ENCODE measurements around the gene SH3RF3. TPM values are rescaled to one million over a fixed set of nuclear protein-coding genes. Genes with fewer than 3 reads are reported as not detected.

Gene SH3RF3
- total RNA-seq, 2 experiments from 2014 or later, result 1.9 to 2.3 TPM

DNA sequence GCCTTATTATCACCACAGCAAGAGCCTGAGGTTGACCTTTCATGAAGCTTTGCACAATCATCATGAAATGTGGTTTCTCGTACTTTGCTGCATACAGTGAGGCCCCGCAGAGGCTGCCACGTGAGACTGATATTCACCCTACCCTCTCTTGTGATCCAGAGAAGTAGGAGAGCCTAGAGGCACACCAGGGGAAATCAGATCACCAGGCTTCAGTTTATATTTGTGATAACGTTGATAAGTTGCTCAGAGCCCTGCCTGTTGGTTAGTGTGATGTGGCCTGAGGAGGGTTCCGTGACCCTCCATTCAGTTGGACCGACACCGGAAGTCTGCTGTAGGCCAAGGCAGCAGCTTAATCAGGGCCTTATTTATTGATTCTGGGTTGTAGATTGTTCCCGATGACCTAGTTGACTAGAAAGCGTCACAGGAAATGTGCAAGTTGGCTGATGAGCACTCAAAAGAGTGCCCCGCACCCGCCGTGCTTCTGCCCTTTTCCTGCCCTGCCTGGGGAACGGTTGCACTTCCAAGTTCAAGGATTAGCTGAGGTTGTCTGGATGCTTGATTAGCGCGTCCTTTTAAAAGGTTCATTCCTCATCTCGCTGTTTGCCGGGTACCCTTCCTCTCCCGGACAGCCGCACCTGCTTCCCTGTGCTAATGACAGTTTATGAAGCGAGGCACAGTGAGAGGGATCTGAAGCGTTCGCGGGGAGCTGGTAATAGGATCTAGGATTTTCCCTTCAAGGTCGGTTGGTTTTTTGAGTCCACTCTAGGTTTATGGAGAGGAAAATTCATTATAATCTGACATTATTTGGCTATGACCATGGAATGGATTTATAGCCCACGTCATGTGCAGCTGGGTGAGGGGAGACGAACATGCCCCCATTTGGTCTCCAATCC is 146.4 kb downstream of the SH3RF3 start:
- Mint-ChIP-seq H3K27ac (no peak overlapping the region), H3K9me3 (no peaks in the 10 kb centered on the region), H3K4me3 (no peak overlapping the region), H3K4me1 (ENCODE audit: low read depth) (peaks cover 19% of the 10 kb centered on the region), H3K27me3 (no peaks in the 10 kb centered on the region), H3K36me3 (ENCODE audit: low read depth) (no peaks in the 10 kb centered on the region)
- ChIA-PET CTCF (interaction anchor here (1.0 kb wide), 1 partner anchor 13 kb away, joined by 4 read pairs; no protein-coding TSS in a partner anchor), POLR2A (no interaction called here)
- TF ChIP-seq, protein P1, sequence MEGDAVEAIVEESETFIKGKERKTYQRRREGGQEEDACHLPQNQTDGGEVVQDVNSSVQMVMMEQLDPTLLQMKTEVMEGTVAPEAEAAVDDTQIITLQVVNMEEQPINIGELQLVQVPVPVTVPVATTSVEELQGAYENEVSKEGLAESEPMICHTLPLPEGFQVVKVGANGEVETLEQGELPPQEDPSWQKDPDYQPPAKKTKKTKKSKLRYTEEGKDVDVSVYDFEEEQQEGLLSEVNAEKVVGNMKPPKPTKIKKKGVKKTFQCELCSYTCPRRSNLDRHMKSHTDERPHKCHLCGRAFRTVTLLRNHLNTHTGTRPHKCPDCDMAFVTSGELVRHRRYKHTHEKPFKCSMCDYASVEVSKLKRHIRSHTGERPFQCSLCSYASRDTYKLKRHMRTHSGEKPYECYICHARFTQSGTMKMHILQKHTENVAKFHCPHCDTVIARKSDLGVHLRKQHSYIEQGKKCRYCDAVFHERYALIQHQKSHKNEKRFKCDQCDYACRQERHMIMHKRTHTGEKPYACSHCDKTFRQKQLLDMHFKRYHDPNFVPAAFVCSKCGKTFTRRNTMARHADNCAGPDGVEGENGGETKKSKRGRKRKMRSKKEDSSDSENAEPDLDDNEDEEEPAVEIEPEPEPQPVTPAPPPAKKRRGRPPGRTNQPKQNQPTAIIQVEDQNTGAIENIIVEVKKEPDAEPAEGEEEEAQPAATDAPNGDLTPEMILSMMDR (IDR thresholded peaks at IDR 0.05), result no peak
- DNase-seq (peak; percentile 48), ATAC-seq (peak; percentile 80)
- intact Hi-C loops (cut with micrococcal nuclease), result no loop called here

GRCh38 chr2:109277406-109277805 is 148.4 kb downstream of the SH3RF3 start:
- TF ChIP-seq, protein P1 (IDR thresholded peaks at IDR 0.05), result no peak
- Mint-ChIP-seq H3K36me3 (ENCODE audit: low read depth) (no peaks in the 10 kb centered on the region), H3K27me3 (no peaks in the 10 kb centered on the region), H3K4me1 (ENCODE audit: low read depth) (peaks cover 19% of the 10 kb centered on the region), H3K4me3 (no peak overlapping the region), H3K9me3 (no peaks in the 10 kb centered on the region), H3K27ac (no peak overlapping the region)
- ATAC-seq (no peak), DNase-seq (no peak)
- ChIA-PET POLR2A (no interaction called here), CTCF (interaction anchor here (0.6 kb wide), 1 partner anchor 269 kb away, joined by 3 read pairs; no protein-coding TSS in a partner anchor)
- intact Hi-C loops (cut with micrococcal nuclease), result no loop called here

DNA sequence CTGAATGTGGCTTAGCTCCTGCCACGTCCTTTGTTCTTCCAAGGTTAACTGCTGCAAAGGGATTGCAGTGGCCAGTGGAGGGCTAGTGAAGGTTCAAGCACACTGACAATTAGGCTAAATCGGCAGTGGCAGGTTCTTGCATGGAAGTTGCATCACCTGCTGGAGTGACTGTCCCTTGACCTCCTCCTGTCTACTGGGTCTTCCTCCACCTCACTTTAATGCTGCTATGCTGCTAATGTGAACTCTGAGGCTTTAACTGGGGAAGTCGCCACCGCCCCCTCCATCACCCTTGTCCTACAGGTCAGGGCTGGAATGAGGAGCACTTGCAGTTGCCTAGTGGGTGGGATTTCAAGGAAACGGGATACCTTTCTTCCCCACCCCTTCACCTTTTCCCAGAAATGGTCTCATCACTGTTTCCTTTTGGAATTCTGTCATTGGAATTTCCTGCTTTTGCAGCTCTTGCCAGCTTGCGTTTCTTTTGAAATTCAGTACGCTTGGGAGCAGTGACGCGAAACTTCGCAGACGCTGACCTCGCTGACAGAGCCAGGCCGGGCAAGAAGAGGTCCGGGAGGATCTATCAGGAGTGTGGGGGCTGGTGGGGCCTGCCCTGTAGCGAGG is 150.3 kb downstream of the SH3RF3 start:
- ATAC-seq (no peak), DNase-seq (no peak)
- Mint-ChIP-seq H3K27me3 (no peaks in the 10 kb centered on the region), H3K9me3 (no peaks in the 10 kb centered on the region), H3K36me3 (ENCODE audit: low read depth) (no peaks in the 10 kb centered on the region), H3K4me1 (ENCODE audit: low read depth) (peaks cover 12% of the 10 kb centered on the region), H3K4me3 (no peak overlapping the region), H3K27ac (no peak overlapping the region)
- ChIA-PET CTCF (no interaction called here), POLR2A (no interaction called here)
- TF ChIP-seq, protein P1 (IDR thresholded peaks at IDR 0.05), result no peak
- intact Hi-C loops (cut with micrococcal nuclease), result no loop called here

GRCh38 chr2:109280804-109281203 is 151.8 kb downstream of the SH3RF3 start:
- CTCF ChIA-PET, result no interaction called here
- Mint-ChIP-seq H3K27ac (no peak overlapping the region), H3K27me3 (no peaks in the 10 kb centered on the region), H3K36me3 (ENCODE audit: low read depth) (no peaks in the 10 kb centered on the region), H3K9me3 (no peaks in the 10 kb centered on the region), H3K4me1 (ENCODE audit: low read depth) (no peaks in the 10 kb centered on the region), H3K4me3 (no peak overlapping the region)
- intact Hi-C loops (cut with micrococcal nuclease), result no loop called here
- TF ChIP-seq, protein P1 (IDR thresholded peaks at IDR 0.05), result no peak
- no peak for ATAC-seq
- POLR2A ChIA-PET, result no interaction called here
- DNase-seq, result no peak

- ChIA-PET CTCF (interaction anchor here (1.3 kb wide), 1 partner anchor 228 kb away, joined by 3 read pairs; no protein-coding TSS in a partner anchor), POLR2A (no interaction called here)
- no peaks in the 10 kb centered on the region for H3K36me3 Mint-ChIP-seq (ENCODE audit: low read depth)
- no peak overlapping the region for H3K4me3 Mint-ChIP-seq
- no peak overlapping the region for H3K27ac Mint-ChIP-seq
- H3K4me1 Mint-ChIP-seq (ENCODE audit: low read depth), result no peaks in the 10 kb centered on the region
- intact Hi-C loops (cut with micrococcal nuclease), result no loop called here
- no peaks in the 10 kb centered on the region for H3K27me3 Mint-ChIP-seq
- H3K9me3 Mint-ChIP-seq, result no peaks in the 10 kb centered on the region
- DNase-seq, result no peak
- ATAC-seq, result no peak
- TF ChIP-seq, protein P1 (IDR thresholded peaks at IDR 0.05), result no peak
These were observed 153.4 kb downstream of the SH3RF3 start for GRCh38 chr2:109282360-109282759.

All from activated CD8-positive, alpha-beta T cell treated with anti-CD3 and anti-CD28 coated beads for 36 hours (primary cell).